Keratinocyte (primary cell): ENCODE data around the gene TMEM163. TPM values are rescaled to one million over a fixed set of nuclear protein-coding genes. Genes with fewer than 3 reads are reported as not detected.

ENCODE experiments used
- DNase-seq: peaks from one replicate; pipeline ENCODE4 v3.0.0-alpha.2; 2011; ENCODE audit warnings: low read depth, missing footprints, low spot score
- FAIRE-seq: peaks from 2 replicates; lab custom pipeline; 2011; peaks lifted over from hg19 to GRCh38; lab: Jason Lieb, UNC
- H2AFZ ChIP-seq: 2 replicates; pipeline ENCODE4 v1.6.0; 2012; ENCODE audit warnings: low read length, control low read depth, inconsistent platforms; ENCODE audit not compliant: control insufficient read depth
- H3K27ac ChIP-seq: 2 replicates; pipeline ENCODE4 v1.5.1; 2011; ENCODE audit warnings: low read length; ENCODE audit not compliant: control insufficient read depth, insufficient read depth
- H3K27me3 ChIP-seq: 3 replicates; pipeline ENCODE4 v1.6.0; 2011; ENCODE audit warnings: low read length; ENCODE audit not compliant: control insufficient read depth, insufficient read depth; ENCODE audit errors: extremely low read depth
- H3K36me3 ChIP-seq, 2 experiments: 2 replicates in 1 of 2; 3 replicates in 1 of 2; pipeline ENCODE4 v1.5.1; 2011; ENCODE audit warnings: low read length in 2 of 2, mild to moderate bottlenecking in 1 of 2; ENCODE audit not compliant: control insufficient read depth in 2 of 2, insufficient read depth in 2 of 2; ENCODE audit errors: extremely low read depth in 1 of 2
- H3K4me1 ChIP-seq: 3 replicates; pipeline ENCODE4 v1.5.1; 2011; ENCODE audit warnings: low read length; ENCODE audit not compliant: control insufficient read depth, insufficient read depth; ENCODE audit errors: extremely low read depth
- H3K4me2 ChIP-seq: 3 replicates; pipeline ENCODE4 v1.6.0; 2011; ENCODE audit warnings: low read depth, low read length; ENCODE audit not compliant: control insufficient read depth, insufficient read depth; ENCODE audit errors: extremely low read depth
- H3K4me3 ChIP-seq, 3 experiments: fragments of 200-600 bp in 1 of 3; sonication (generic) in 1 of 3; 2 replicates in 2 of 3; 3 replicates in 1 of 3; pipeline ENCODE4 v1.5.1; 2011 to 2016; ENCODE audit warnings: low read length in 3 of 3, mild to moderate bottlenecking in 3 of 3, control low read depth in 2 of 3, inconsistent platforms in 1 of 3, low read depth in 1 of 3, mixed read lengths in 1 of 3, mixed run types in 1 of 3, moderate library complexity in 1 of 3; ENCODE audit not compliant: control insufficient read depth in 2 of 3, insufficient read depth in 2 of 3; ENCODE audit errors: extremely low read depth in 1 of 3
- H3K79me2 ChIP-seq: 2 replicates; pipeline ENCODE4 v1.6.0; 2012; ENCODE audit warnings: low read length; ENCODE audit not compliant: control insufficient read depth, insufficient read depth
- H3K9ac ChIP-seq: 3 replicates; pipeline ENCODE4 v1.6.0; 2011; ENCODE audit warnings: low read length; ENCODE audit not compliant: control insufficient read depth, insufficient read depth; ENCODE audit errors: extremely low read depth
- H3K9me1 ChIP-seq: 3 replicates; pipeline ENCODE4 v1.6.0; 2011; ENCODE audit warnings: low read length; ENCODE audit not compliant: control insufficient read depth, insufficient read depth; ENCODE audit errors: extremely low read depth
- H3K9me3 ChIP-seq: 2 replicates; pipeline ENCODE4 v1.5.1; 2012; ENCODE audit warnings: low read depth, low read length; ENCODE audit not compliant: control insufficient read depth
- H4K20me1 ChIP-seq: 3 replicates; pipeline ENCODE4 v1.6.0; 2011; ENCODE audit warnings: low read length; ENCODE audit not compliant: control insufficient read depth, insufficient read depth; ENCODE audit errors: extremely low read depth
- EZH2 ChIP-seq: IDR thresholded peaks from one replicate; pipeline ENCODE4 v1.6.1; 2012; ENCODE audit warnings: inconsistent platforms, mild to moderate bottlenecking, low read length, moderate library complexity
- dilution Hi-C: fragments of 300-500 bp; cut with MboI; formaldehyde crosslinking; loops from one replicate; pipeline ENCODE4 v1.7.0; 2020; ENCODE audit warnings: low sequenced_read_pairs; ENCODE audit not compliant: extremely low pct_ligation_motif_present
- polyA plus RNA-seq, 5 experiments: library from polyadenylated mRNA; depleted of rRNA in 3 of 5; stranded (reverse) in 3 of 5; stranded (forward) in 1 of 5; unstranded in 1 of 5; fragments of >200 nt; gene quantifications; 1 replicate in 1 of 5; 2 replicates in 3 of 5; 3 replicates in 1 of 5; pipeline versions ENCODE4 v1.2.1 to v1.2.3, GENCODE V29; 2011 to 2012; ENCODE audit warnings: missing spikeins in 2 of 5, low read depth in 1 of 5, low replicate concordance in 1 of 5
- TF ChIP-seq, protein P1 (sequence below), 3 experiments: IDR thresholded peaks in 1 of 3; conservative IDR thresholded peaks in 1 of 3; optimal IDR thresholded peaks in 1 of 3; 2 replicates in 2 of 3; 3 replicates in 1 of 3; pipeline versions ENCODE3 to v1.5.1; 2011; ENCODE audit warnings: low read length in 3 of 3, mild to moderate bottlenecking in 3 of 3, moderate library complexity in 2 of 3, control low read depth in 1 of 3, inconsistent platforms in 1 of 3; ENCODE audit not compliant: insufficient read depth in 2 of 3; ENCODE audit errors: extremely low read depth in 1 of 3

TMEM163 gene
- polyA plus RNA-seq, 1 donor (not counting 4 experiments of a cell fraction or from before 2014, with no cell fraction given) = not detected

DNA sequence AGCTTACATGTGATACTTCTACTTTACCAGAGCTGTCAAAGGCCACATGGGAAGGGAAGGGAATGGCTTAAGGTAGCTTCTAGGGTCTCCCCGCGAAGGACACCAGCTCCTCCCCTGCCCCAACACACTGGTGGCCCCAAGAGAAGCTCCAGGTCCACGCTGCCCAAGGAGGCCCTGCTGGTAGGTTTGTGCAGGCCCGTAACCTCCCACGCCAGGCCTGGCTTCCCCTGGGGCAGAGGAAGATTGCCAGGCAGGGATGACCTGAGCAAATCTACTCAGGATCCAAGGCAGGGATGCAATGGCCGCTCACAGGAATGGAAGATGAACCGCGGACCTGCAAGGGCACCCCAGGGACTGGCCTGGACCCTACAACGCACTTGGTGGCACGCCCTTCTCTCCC, 259.9 kb downstream of the TMEM163 start:
- H3K4me3 ChIP-seq = no peak overlapping the region
- H2AFZ ChIP-seq = no peak overlapping the region
- TF ChIP-seq EZH2 = no peak
- TF ChIP-seq, protein P1, sequence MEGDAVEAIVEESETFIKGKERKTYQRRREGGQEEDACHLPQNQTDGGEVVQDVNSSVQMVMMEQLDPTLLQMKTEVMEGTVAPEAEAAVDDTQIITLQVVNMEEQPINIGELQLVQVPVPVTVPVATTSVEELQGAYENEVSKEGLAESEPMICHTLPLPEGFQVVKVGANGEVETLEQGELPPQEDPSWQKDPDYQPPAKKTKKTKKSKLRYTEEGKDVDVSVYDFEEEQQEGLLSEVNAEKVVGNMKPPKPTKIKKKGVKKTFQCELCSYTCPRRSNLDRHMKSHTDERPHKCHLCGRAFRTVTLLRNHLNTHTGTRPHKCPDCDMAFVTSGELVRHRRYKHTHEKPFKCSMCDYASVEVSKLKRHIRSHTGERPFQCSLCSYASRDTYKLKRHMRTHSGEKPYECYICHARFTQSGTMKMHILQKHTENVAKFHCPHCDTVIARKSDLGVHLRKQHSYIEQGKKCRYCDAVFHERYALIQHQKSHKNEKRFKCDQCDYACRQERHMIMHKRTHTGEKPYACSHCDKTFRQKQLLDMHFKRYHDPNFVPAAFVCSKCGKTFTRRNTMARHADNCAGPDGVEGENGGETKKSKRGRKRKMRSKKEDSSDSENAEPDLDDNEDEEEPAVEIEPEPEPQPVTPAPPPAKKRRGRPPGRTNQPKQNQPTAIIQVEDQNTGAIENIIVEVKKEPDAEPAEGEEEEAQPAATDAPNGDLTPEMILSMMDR (optimal IDR thresholded peaks at IDR 0.05 in 1 of 3, IDR thresholded peaks at IDR 0.05 in 1 of 3, conservative IDR thresholded peaks at IDR 0.05 in 1 of 3; ENCODE audit: extremely low read depth in 1 of 3, insufficient read depth in 2 of 3, low read length in 3 of 3) = no peak
- no peak for FAIRE-seq
- no peaks in the 10 kb centered on the region for H3K9me3 ChIP-seq
- H3K27me3 ChIP-seq = peaks cover 4% of the 10 kb centered on the region
- H3K79me2 ChIP-seq = no peaks in the 10 kb centered on the region
- no peak overlapping the region for H3K4me2 ChIP-seq
- H3K27ac ChIP-seq = no peak overlapping the region
- peaks cover 8% of the 10 kb centered on the region for H3K4me1 ChIP-seq
- H3K9me1 ChIP-seq = no peaks in the 10 kb centered on the region
- no peaks in the 10 kb centered on the region for H4K20me1 ChIP-seq
- DNase-seq = no peak
- peaks cover 0 to 2% of the 10 kb centered on the region in 2 experiments for H3K36me3 ChIP-seq
- no peak overlapping the region for H3K9ac ChIP-seq
- dilution Hi-C loops = no loop called here

DNA sequence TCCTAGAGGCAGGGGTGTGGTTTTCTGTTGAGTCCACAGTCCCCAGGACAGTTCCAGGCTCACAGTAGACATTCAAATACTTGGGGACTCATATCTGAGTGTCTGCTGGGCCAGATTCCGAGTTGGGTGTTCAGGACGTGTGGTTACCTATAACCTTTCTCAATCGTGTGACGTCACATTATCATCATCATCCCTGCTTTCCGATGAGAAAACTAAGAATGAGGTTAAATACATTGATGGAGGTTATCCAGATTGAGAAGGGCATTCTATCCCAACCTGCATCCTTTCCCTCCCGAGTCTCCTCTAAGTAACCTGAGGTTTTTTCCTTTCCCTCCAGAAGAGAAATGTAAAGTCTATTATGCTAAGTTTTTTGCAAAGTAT, 260.3 kb downstream of the TMEM163 start:
- Histone ChIP-seq H3K9me1 (no peaks in the 10 kb centered on the region), H3K4me2 (no peak overlapping the region), H3K27me3 (no peaks in the 10 kb centered on the region), H2AFZ (no peak overlapping the region), H3K9ac (no peak overlapping the region), H3K36me3 (peaks cover 0 to 2% of the 10 kb centered on the region in 2 experiments), H3K79me2 (no peaks in the 10 kb centered on the region), H3K4me1 (peaks cover 8% of the 10 kb centered on the region), H3K27ac (no peak overlapping the region), H4K20me1 (no peaks in the 10 kb centered on the region), H3K4me3 (no peak overlapping the region), H3K9me3 (no peaks in the 10 kb centered on the region)
- FAIRE-seq = no peak
- dilution Hi-C loops = no loop called here
- TF ChIP-seq EZH2 = no peak
- TF ChIP-seq, protein P1 (optimal IDR thresholded peaks at IDR 0.05 in 1 of 3, IDR thresholded peaks at IDR 0.05 in 1 of 3, conservative IDR thresholded peaks at IDR 0.05 in 1 of 3; ENCODE audit: extremely low read depth in 1 of 3, insufficient read depth in 2 of 3, low read length in 3 of 3) = no peak
- DNase-seq = no peak
